Measurements from ENCODE around the gene MYO9A. TPM values are rescaled to one million over a fixed set of nuclear protein-coding genes. Genes with fewer than 3 reads are reported as not detected.

The MYO9A gene
- total RNA-seq, 1 experiment from 2014 or later, result 23.0 TPM

GRCh38 chr15:71822890-71823630 lies 294.9 kb downstream of the MYO9A start:
- Histone ChIP-seq H3K9me3 (ENCODE audit: control insufficient read depth in 1 of 2, insufficient read depth in 1 of 2, low read depth in 1 of 2, low read length in 2 of 2) (no peaks in the 10 kb centered on the region), H4K20me1 (ENCODE audit: insufficient read depth) (no peaks in the 10 kb centered on the region), H3K27ac (ENCODE audit: low read depth, low read length) (no peak overlapping the region), H3K4me3 (replicated peaks in 1 of 2; ENCODE audit: low read depth in 1 of 2, low read length in 2 of 2) (no peak overlapping the region), H3K9ac (ENCODE audit: low read length) (no peak overlapping the region), H3K27me3 (ENCODE audit: insufficient read depth, low read length) (no peaks in the 10 kb centered on the region), H2AFZ (ENCODE audit: low read depth, low read length, poor library complexity, severe bottlenecking) (no peak overlapping the region), H3K79me2 (ENCODE audit: insufficient read depth, low read length) (no peaks in the 10 kb centered on the region), H3K4me1 (ENCODE audit: control insufficient read depth in 1 of 2, insufficient read depth in 2 of 2, low read length in 2 of 2) (no peaks in the 10 kb centered on the region), H3K4me2 (ENCODE audit: low read length) (no peak overlapping the region), H3K36me3 (ENCODE audit: control insufficient read depth in 1 of 2, insufficient read depth in 2 of 2, low read length in 2 of 2) (peaks cover 0 to 8% of the 10 kb centered on the region in 2 experiments; a peak in 1 of 4 replicates), H3K9me2 (ENCODE audit: insufficient read depth) (no peaks in the 10 kb centered on the region)
- POLR2A ChIA-PET, result no interaction called here
- CTCF ChIA-PET, result no interaction called here
- BruUV-seq (replicated peaks), result no TSS peak
- DNase-seq (ENCODE audit: low read depth, low spot score), result no peak
- no peak for TF ChIP-seq SP1 (IDR thresholded peaks at IDR 0.05; ENCODE audit: low read depth)
- TF ChIP-seq MAX (IDR thresholded peaks at IDR 0.05), result no peak
- TF ChIP-seq SIN3A (IDR thresholded peaks at IDR 0.05; ENCODE audit: low read depth), result no peak
- no peak for TF ChIP-seq ZNF274 (IDR thresholded peaks at IDR 0.05; ENCODE audit: low read depth, low read length)
- TF ChIP-seq FOSL1 (IDR thresholded peaks at IDR 0.05; ENCODE audit: low read depth), result no peak
- TF ChIP-seq SRF (IDR thresholded peaks at IDR 0.05; ENCODE audit: low read depth), result no peak
- RAD21 ChIA-PET (ENCODE audit: low non-redundant PET in 1 of 2, low total read pairs in 2 of 2, uncharacterized antibody in 2 of 2, unreplicated experiment in 2 of 2), result no interaction called here
- intact Hi-C loops (cut with micrococcal nuclease), result no loop called here
- ATAC-seq, result no peak

GRCh38 chr15:71821547-71822129 lies 296.3 kb downstream of the MYO9A start:
- RAD21 ChIA-PET (ENCODE audit: low non-redundant PET in 1 of 2, low total read pairs in 2 of 2, uncharacterized antibody in 2 of 2, unreplicated experiment in 2 of 2), result no interaction called here
- no TSS peak for BruUV-seq (replicated peaks)
- no peaks in the 10 kb centered on the region for H3K4me1 ChIP-seq (ENCODE audit: control insufficient read depth in 1 of 2, insufficient read depth in 2 of 2, low read length in 2 of 2)
- POLR2A ChIA-PET, result no interaction called here
- H3K9ac ChIP-seq (ENCODE audit: low read length), result no peak overlapping the region
- CTCF ChIA-PET, result no interaction called here
- no peak for TF ChIP-seq SP1 (IDR thresholded peaks at IDR 0.05; ENCODE audit: low read depth)
- TF ChIP-seq ZNF274 (IDR thresholded peaks at IDR 0.05; ENCODE audit: low read depth, low read length), result peak; percentile 70
- no peak for TF ChIP-seq ZFX (IDR thresholded peaks at IDR 0.05)
- no peak for TF ChIP-seq ZBTB33 (IDR thresholded peaks at IDR 0.05; ENCODE audit: extremely low read depth, insufficient replicate concordance, low read length)
- TF ChIP-seq ATF3 (IDR thresholded peaks at IDR 0.05), result no peak
- no peak for TF ChIP-seq EZH2 (IDR thresholded peaks at IDR 0.05)
- H3K79me2 ChIP-seq (ENCODE audit: insufficient read depth, low read length), result no peaks in the 10 kb centered on the region
- no peak overlapping the region for H3K27ac ChIP-seq (ENCODE audit: low read depth, low read length)
- no peaks in the 10 kb centered on the region for H3K9me2 ChIP-seq (ENCODE audit: insufficient read depth)
- intact Hi-C loops (cut with micrococcal nuclease), result no loop called here
- no peaks in the 10 kb centered on the region for H3K9me3 ChIP-seq (ENCODE audit: control insufficient read depth in 1 of 2, insufficient read depth in 1 of 2, low read depth in 1 of 2, low read length in 2 of 2)
- peaks cover 0 to 1% of the 10 kb centered on the region in 2 experiments; a peak in 1 of 4 replicates for H3K36me3 ChIP-seq (ENCODE audit: control insufficient read depth in 1 of 2, insufficient read depth in 2 of 2, low read length in 2 of 2)
- no peak overlapping the region for H2AFZ ChIP-seq (ENCODE audit: low read depth, low read length, poor library complexity, severe bottlenecking)
- no peak overlapping the region for H3K4me3 ChIP-seq (replicated peaks in 1 of 2; ENCODE audit: low read depth in 1 of 2, low read length in 2 of 2)
- no peak overlapping the region for H3K4me2 ChIP-seq (ENCODE audit: low read length)
- H4K20me1 ChIP-seq (ENCODE audit: insufficient read depth), result no peaks in the 10 kb centered on the region
- no peaks in the 10 kb centered on the region for H3K27me3 ChIP-seq (ENCODE audit: insufficient read depth, low read length)
- no peak for ATAC-seq
- no peak for DNase-seq (ENCODE audit: low read depth, low spot score)
